GM12878 (cell line): ENCODE data around the gene FNDC3B.

Experiments used
- BHLHE40 ChIP-seq, 2 experiments: fragments of 450-650 bp in 1 of 2; IDR thresholded peaks; 2 replicates each; pipeline ENCODE4 v1.6.1; 2011 to 2017; ENCODE audit warnings: low read depth in 2 of 2, borderline replicate concordance in 1 of 2, improper control_type of control experiment in 1 of 2, low read length in 1 of 2, mild to moderate bottlenecking in 1 of 2
- EZH2 ChIP-seq: IDR thresholded peaks from 2 replicates; pipeline ENCODE4 v1.6.1; 2012; ENCODE audit warnings: low read depth, mild to moderate bottlenecking, control low read depth, inconsistent platforms, low read length, borderline replicate concordance; ENCODE audit not compliant: control insufficient read depth
- HDAC2 ChIP-seq: fragments of 200-600 bp; sonication (generic); IDR thresholded peaks from 2 replicates; pipeline ENCODE4 v1.6.1; 2017
- MYC ChIP-seq: IDR thresholded peaks from 2 replicates; pipeline ENCODE4 v1.6.1; 2011; ENCODE audit warnings: mild to moderate bottlenecking, low read length, moderate library complexity, inconsistent platforms; ENCODE audit not compliant: insufficient read depth, insufficient replicate concordance, insufficient read length, severe bottlenecking
- NFIC ChIP-seq: IDR thresholded peaks from 2 replicates; pipeline ENCODE4 v1.6.1; 2012; ENCODE audit warnings: low read depth, mild to moderate bottlenecking, inconsistent platforms, low read length, moderate library complexity
- POLR2A ChIP-seq: IDR thresholded peaks from 2 replicates; pipeline ENCODE4 v1.6.1; 2011; ENCODE audit warnings: low read depth, mild to moderate bottlenecking, low read length
- RAD21 ChIP-seq: IDR thresholded peaks from 2 replicates; pipeline ENCODE4 v1.6.1; 2011; ENCODE audit warnings: mild to moderate bottlenecking, low read depth, low read length, moderate library complexity; ENCODE audit not compliant: insufficient read depth
- RELA ChIP-seq: fragments of 450-650 bp; IDR thresholded peaks from 2 replicates; pipeline ENCODE4 v1.8.0; 2014; ENCODE audit warnings: borderline replicate concordance; ENCODE audit not compliant: partially characterized antibody
- ZSCAN29 ChIP-seq: fragments of 450-650 bp; IDR thresholded peaks from 2 replicates; pipeline ENCODE4 v1.6.1; 2017; ENCODE audit warnings: mild to moderate bottlenecking, moderate library complexity
- TF ChIP-seq, protein P1 (sequence below), 3 experiments: IDR thresholded peaks in 2 of 3; conservative IDR thresholded peaks in 1 of 3; 2 replicates each; pipeline ENCODE4 v1.5.1; 2011; ENCODE audit warnings: low read depth in 3 of 3, low read length in 3 of 3, mild to moderate bottlenecking in 3 of 3, control low read depth in 2 of 3, moderate library complexity in 2 of 3, inconsistent platforms in 1 of 3, mixed read lengths in 1 of 3; ENCODE audit not compliant: control insufficient read depth in 2 of 3, insufficient read depth in 1 of 3; ENCODE audit errors: extremely low read depth in 1 of 3
- TF ChIP-seq, protein P2 (sequence below): fragments of 450-650 bp; formaldehyde crosslinking; IDR thresholded peaks from 2 replicates; pipeline ENCODE4 v1.4.0; 2020; ENCODE audit warnings: mild to moderate bottlenecking, moderate library complexity

GRCh38 chr3:172044833-172045585, 5.6 kb downstream of the FNDC3B start:
- TF ChIP-seq HDAC2 (no peak), RAD21 (no peak), EZH2 (no peak), MYC (no peak), POLR2A (no peak), BHLHE40 (IDR thresholded peaks at IDR 0.05; ENCODE audit: borderline replicate concordance in 1 of 2, low read depth in 2 of 2, low read length in 1 of 2) (no peak), NFIC (no peak), RELA (no peak), ZSCAN29 (no peak)
- TF ChIP-seq, protein P1, sequence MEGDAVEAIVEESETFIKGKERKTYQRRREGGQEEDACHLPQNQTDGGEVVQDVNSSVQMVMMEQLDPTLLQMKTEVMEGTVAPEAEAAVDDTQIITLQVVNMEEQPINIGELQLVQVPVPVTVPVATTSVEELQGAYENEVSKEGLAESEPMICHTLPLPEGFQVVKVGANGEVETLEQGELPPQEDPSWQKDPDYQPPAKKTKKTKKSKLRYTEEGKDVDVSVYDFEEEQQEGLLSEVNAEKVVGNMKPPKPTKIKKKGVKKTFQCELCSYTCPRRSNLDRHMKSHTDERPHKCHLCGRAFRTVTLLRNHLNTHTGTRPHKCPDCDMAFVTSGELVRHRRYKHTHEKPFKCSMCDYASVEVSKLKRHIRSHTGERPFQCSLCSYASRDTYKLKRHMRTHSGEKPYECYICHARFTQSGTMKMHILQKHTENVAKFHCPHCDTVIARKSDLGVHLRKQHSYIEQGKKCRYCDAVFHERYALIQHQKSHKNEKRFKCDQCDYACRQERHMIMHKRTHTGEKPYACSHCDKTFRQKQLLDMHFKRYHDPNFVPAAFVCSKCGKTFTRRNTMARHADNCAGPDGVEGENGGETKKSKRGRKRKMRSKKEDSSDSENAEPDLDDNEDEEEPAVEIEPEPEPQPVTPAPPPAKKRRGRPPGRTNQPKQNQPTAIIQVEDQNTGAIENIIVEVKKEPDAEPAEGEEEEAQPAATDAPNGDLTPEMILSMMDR (IDR thresholded peaks at IDR 0.05 in 2 of 3, conservative IDR thresholded peaks at IDR 0.05 in 1 of 3; ENCODE audit: control insufficient read depth in 2 of 3, extremely low read depth in 1 of 3, insufficient read depth in 1 of 3, low read depth in 3 of 3, low read length in 3 of 3) = no peak
- TF ChIP-seq, protein P2, sequence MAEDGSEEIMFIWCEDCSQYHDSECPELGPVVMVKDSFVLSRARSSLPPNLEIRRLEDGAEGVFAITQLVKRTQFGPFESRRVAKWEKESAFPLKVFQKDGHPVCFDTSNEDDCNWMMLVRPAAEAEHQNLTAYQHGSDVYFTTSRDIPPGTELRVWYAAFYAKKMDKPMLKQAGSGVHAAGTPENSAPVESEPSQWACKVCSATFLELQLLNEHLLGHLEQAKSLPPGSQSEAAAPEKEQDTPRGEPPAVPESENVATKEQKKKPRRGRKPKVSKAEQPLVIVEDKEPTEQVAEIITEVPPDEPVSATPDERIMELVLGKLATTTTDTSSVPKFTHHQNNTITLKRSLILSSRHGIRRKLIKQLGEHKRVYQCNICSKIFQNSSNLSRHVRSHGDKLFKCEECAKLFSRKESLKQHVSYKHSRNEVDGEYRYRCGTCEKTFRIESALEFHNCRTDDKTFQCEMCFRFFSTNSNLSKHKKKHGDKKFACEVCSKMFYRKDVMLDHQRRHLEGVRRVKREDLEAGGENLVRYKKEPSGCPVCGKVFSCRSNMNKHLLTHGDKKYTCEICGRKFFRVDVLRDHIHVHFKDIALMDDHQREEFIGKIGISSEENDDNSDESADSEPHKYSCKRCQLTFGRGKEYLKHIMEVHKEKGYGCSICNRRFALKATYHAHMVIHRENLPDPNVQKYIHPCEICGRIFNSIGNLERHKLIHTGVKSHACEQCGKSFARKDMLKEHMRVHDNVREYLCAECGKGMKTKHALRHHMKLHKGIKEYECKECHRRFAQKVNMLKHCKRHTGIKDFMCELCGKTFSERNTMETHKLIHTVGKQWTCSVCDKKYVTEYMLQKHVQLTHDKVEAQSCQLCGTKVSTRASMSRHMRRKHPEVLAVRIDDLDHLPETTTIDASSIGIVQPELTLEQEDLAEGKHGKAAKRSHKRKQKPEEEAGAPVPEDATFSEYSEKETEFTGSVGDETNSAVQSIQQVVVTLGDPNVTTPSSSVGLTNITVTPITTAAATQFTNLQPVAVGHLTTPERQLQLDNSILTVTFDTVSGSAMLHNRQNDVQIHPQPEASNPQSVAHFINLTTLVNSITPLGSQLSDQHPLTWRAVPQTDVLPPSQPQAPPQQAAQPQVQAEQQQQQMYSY = no peak
